OCI-LY3 (cell line): Measurements from ENCODE around the gene SLC35B2.

ENCODE experiments used
- H2AFZ ChIP-seq: fragments of 200-600, 300-600 bp; shearing (Covaris generic); 2 replicates; pipeline ENCODE4 v1.6.0; 2014; ENCODE audit warnings: antibody characterized with exemption, low read depth, low read length
- H3K27ac ChIP-seq: fragments of 200-600, 300-600 bp; sonication (generic); 2 replicates; pipeline ENCODE4 v1.5.1; 2014; ENCODE audit warnings: mild to moderate bottlenecking, low read length, moderate library complexity, mixed read lengths
- H3K27me3 ChIP-seq: fragments of 200-600, 300-600 bp; sonication (generic); 2 replicates; pipeline ENCODE4 v1.6.1; 2014; ENCODE audit warnings: low read depth, low read length, mixed read lengths
- H3K36me3 ChIP-seq: fragments of 200-600, 300-600 bp; sonication (generic); replicated peaks from 2 replicates; pipeline ENCODE3; 2014; ENCODE audit warnings: low read depth, low read length, mixed read lengths
- H3K4me1 ChIP-seq: fragments of 300-600, 200-600 bp; sonication (generic); 2 replicates; pipeline ENCODE4 v1.6.1; 2014; ENCODE audit warnings: low read length, mixed read lengths
- H3K4me2 ChIP-seq: fragments of 200-600, 300-600 bp; sonication (generic); 2 replicates; pipeline ENCODE4 v1.6.1; 2014; ENCODE audit warnings: low read length, mixed read lengths
- H3K4me3 ChIP-seq: fragments of 300-600, 200-600 bp; sonication (generic); 2 replicates; pipeline ENCODE4 v1.5.1; 2014; ENCODE audit warnings: antibody characterized with exemption, mild to moderate bottlenecking, low read length, moderate library complexity
- H3K79me2 ChIP-seq: fragments of 300-600, 200-600 bp; shearing (Covaris generic); 2 replicates; pipeline ENCODE4 v1.6.1; 2014; ENCODE audit warnings: mild to moderate bottlenecking, low read length, mixed read lengths
- H3K9ac ChIP-seq: fragments of 300-600, 200-600 bp; shearing (Covaris generic); 2 replicates; pipeline ENCODE4 v1.6.0; 2014; ENCODE audit warnings: mild to moderate bottlenecking, low read length, moderate library complexity
- H3K9me3 ChIP-seq: fragments of 200-600, 300-600 bp; shearing (Covaris generic); 2 replicates; pipeline ENCODE4 v1.6.1; 2014; ENCODE audit warnings: low read length, mixed read lengths; ENCODE audit not compliant: insufficient read depth
- H4K20me1 ChIP-seq: fragments of 200-600, 300-600 bp; sonication (generic); 2 replicates; pipeline ENCODE4 v1.6.1; 2016; ENCODE audit warnings: low read length, mixed read lengths; ENCODE audit not compliant: insufficient read depth
- CTCF ChIP-seq: fragments of 200-600, 300-600 bp; sonication (generic); IDR thresholded peaks from 2 replicates; pipeline ENCODE4 v1.5.1; 2014; ENCODE audit warnings: antibody characterized with exemption, low read length, low read depth
- EZH2phosphoT487 ChIP-seq: fragments of 200-600 bp; shearing (Covaris generic); IDR thresholded peaks from 2 replicates; pipeline ENCODE4 v1.6.1; 2018; ENCODE audit warnings: antibody characterized with exemption, mixed run types, low read depth

SLC35B2 gene

GRCh38 chr6:44249082-44249748 is 8.1 kb downstream of the SLC35B2 start:
- Histone ChIP-seq H4K20me1 (peaks cover 65% of the 10 kb centered on the region), H3K27me3 (no peaks in the 10 kb centered on the region), H3K36me3 (peaks cover 64% of the 10 kb centered on the region), H3K9me3 (no peaks in the 10 kb centered on the region), H3K9ac (peak overlapping the region; percentile 99; the same call in 1 of the 2 replicates), H3K4me1 (peaks cover 22% of the 10 kb centered on the region), H3K4me2 (peak overlapping the region; percentile 93), H3K4me3 (peak overlapping the region; percentile 92), H3K79me2 (peaks cover 74% of the 10 kb centered on the region), H3K27ac (peak overlapping the region; percentile 87), H2AFZ (no peak overlapping the region)
- no peak for TF ChIP-seq EZH2phosphoT487
- TF ChIP-seq CTCF = no peak

GRCh38 chr6:44248579-44248978 is 8.7 kb downstream of the SLC35B2 start:
- Histone ChIP-seq H3K4me1 (peaks cover 22% of the 10 kb centered on the region), H3K4me2 (peak overlapping the region; percentile 93), H2AFZ (no peak overlapping the region), H3K27ac (peak overlapping the region; percentile 87), H3K36me3 (peaks cover 59% of the 10 kb centered on the region), H3K9ac (peak overlapping the region; percentile 99), H3K9me3 (no peaks in the 10 kb centered on the region), H3K4me3 (peak overlapping the region; percentile 92), H3K79me2 (peaks cover 73% of the 10 kb centered on the region), H4K20me1 (peaks cover 59% of the 10 kb centered on the region), H3K27me3 (no peaks in the 10 kb centered on the region)
- TF ChIP-seq EZH2phosphoT487 (no peak), CTCF (no peak)

- Histone ChIP-seq H3K4me2 (peak overlapping the region; percentile 93), H4K20me1 (peaks cover 50% of the 10 kb centered on the region), H2AFZ (no peak overlapping the region), H3K27ac (peak overlapping the region; percentile 87), H3K4me3 (peak overlapping the region; percentile 92), H3K4me1 (peaks cover 22% of the 10 kb centered on the region), H3K79me2 (peaks cover 66% of the 10 kb centered on the region), H3K36me3 (peaks cover 52% of the 10 kb centered on the region), H3K27me3 (no peaks in the 10 kb centered on the region), H3K9me3 (no peaks in the 10 kb centered on the region), H3K9ac (peak overlapping the region; percentile 99)
- TF ChIP-seq CTCF (0 out of 2 replicates have a peak, but pooled peaks have one; percentile 7), EZH2phosphoT487 (no peak)
Measured at GRCh38 chr6:44247338-44248302, 9.7 kb downstream of the SLC35B2 start.
